Epithelial cell of esophagus (primary cell): Measurements from ENCODE around the gene SLC52A1.
"Not testable (repeated sequence)": the region's sequence is repeated elsewhere in the genome, so short reads cannot be mapped to it uniquely, and the experiment has no call there.

Experiments used
- DNase-seq: peaks from one replicate; pipeline ENCODE4 v3.0.0; 2010; ENCODE audit warnings: low read depth
- H3K4me3 ChIP-seq: 2 replicates; pipeline ENCODE4 v1.5.1; 2011; ENCODE audit warnings: mild to moderate bottlenecking, low read length, control low read depth
- CTCF ChIP-seq: IDR thresholded peaks from 2 replicates; pipeline ENCODE4 v1.5.1; 2011; ENCODE audit warnings: low read depth, mild to moderate bottlenecking, low read length, control low read depth, inconsistent platforms; ENCODE audit not compliant: insufficient read depth; ENCODE audit errors: missing control alignments

The SLC52A1 gene

GRCh38 chr17:5031365-5032082, 3.7 kb downstream of the SLC52A1 start:
- H3K4me3 ChIP-seq, result peak overlapping the region; percentile 39
- TF ChIP-seq CTCF, result peak; percentile 86

GRCh38 chr17:5030168-5030567, 5.1 kb downstream of the SLC52A1 start:
- DNase-seq, H3K4me3 ChIP-seq: not testable (repeated sequence)

More at GRCh38 chr17:5031365-5032082, 3.7 kb downstream of the SLC52A1 start:
- DNase-seq, result peak; percentile 69

- no peak for DNase-seq
- no peak for TF ChIP-seq CTCF
- H3K4me3 ChIP-seq, result no peak overlapping the region
Observed at GRCh38 chr17:5027916-5028315, 7.3 kb downstream of the SLC52A1 start.

GRCh38 chr17:5027299-5027698, 7.9 kb downstream of the SLC52A1 start:
- H3K4me3 ChIP-seq, result no peak overlapping the region
- no peak for TF ChIP-seq CTCF
- DNase-seq, result no peak

- no peak overlapping the region for H3K4me3 ChIP-seq
- no peak for DNase-seq
- TF ChIP-seq CTCF, result no peak
Observed at GRCh38 chr17:5024604-5025003, 10.6 kb downstream of the SLC52A1 start.

GRCh38 chr17:5023588-5024147, 11.6 kb downstream of the SLC52A1 start:
- no peak for TF ChIP-seq CTCF
- DNase-seq, result no peak
- no peak overlapping the region for H3K4me3 ChIP-seq

- no peak for TF ChIP-seq CTCF
- no peak for DNase-seq
Observed at GRCh38 chr17:5022171-5022711, 13.0 kb downstream of the SLC52A1 start.

More at GRCh38 chr17:5022171-5022711, 13.0 kb downstream of the SLC52A1 start:
- no peak overlapping the region for H3K4me3 ChIP-seq
